Breast epithelium (tissue), 4 donors: Measurements from ENCODE around the gene ERG28. TPM values are rescaled to one million over a fixed set of nuclear protein-coding genes. Genes with fewer than 3 reads are reported as not detected.

Experiments
- DNase-seq, 2 donors: peaks; one replicate each; pipeline ENCODE4 v3.0.0-alpha.2; 2019; ENCODE audit warnings: low spot score in 2 of 2
- H3K27ac ChIP-seq, 2 donors: fragments of 200-600 bp; sonication (generic) in 1 of 2; one replicate each; pipeline ENCODE4 v1.5.1; 2016 to 2019; ENCODE audit warnings: mild to moderate bottlenecking in 1 of 2
- H3K27me3 ChIP-seq, 2 donors: fragments of 200-600 bp; sonication (generic) in 1 of 2; one replicate each; pipeline versions ENCODE4 v1.5.1 to v1.6.0; 2017 to 2019; ENCODE audit warnings: control low read depth in 1 of 2, mild to moderate bottlenecking in 1 of 2
- H3K36me3 ChIP-seq: fragments of 200-600 bp; one replicate; pipeline ENCODE4 v1.5.1; 2019
- H3K4me1 ChIP-seq, 2 donors: fragments of 200-600 bp; sonication (generic); one replicate each; pipeline ENCODE4 v1.5.1; 2016 to 2019; ENCODE audit warnings: control low read depth in 1 of 2
- H3K4me3 ChIP-seq, 3 donors: fragments of 200-600 bp; sonication (generic); 1 replicate in 2 of 3; 2 replicates in 1 of 3; pipeline ENCODE4 v1.5.1; 2016 to 2019; ENCODE audit warnings: mild to moderate bottlenecking in 3 of 3, moderate library complexity in 2 of 3
- H3K9me3 ChIP-seq, 2 donors: fragments of 200-600 bp; sonication (generic) in 1 of 2; one replicate each; pipeline ENCODE4 v1.5.1; 2016 to 2019; ENCODE audit warnings: control low read depth in 1 of 2
- CTCF ChIP-seq, 3 donors: fragments of 450-650 bp; IDR thresholded peaks; one replicate each; pipeline ENCODE4 v1.5.1; 2016 to 2017; ENCODE audit warnings: antibody characterized with exemption in 3 of 3, mild to moderate bottlenecking in 3 of 3, moderate library complexity in 3 of 3
- POLR2A ChIP-seq: fragments of 450-650 bp; IDR thresholded peaks from one replicate; pipeline ENCODE4 v1.6.1; 2016; ENCODE audit warnings: antibody characterized with exemption, mild to moderate bottlenecking, moderate library complexity
- POLR2AphosphoS5 ChIP-seq, 3 donors: sonication (generic); formaldehyde crosslinking; IDR thresholded peaks; one replicate each; pipeline ENCODE4 v1.6.1; 2017; ENCODE audit warnings: antibody characterized with exemption in 3 of 3
- intact Hi-C: fragments of 100-400 bp; cut with DNase I; formaldehyde crosslinking; loops from one replicate; pipeline ENCODE4 v1.15.1; 2023; ENCODE audit warnings: low total_unique reads
- total RNA-seq, 3 donors: library from RNA; depleted of rRNA; stranded (reverse); fragments of >200 nt; gene quantifications; one replicate each; pipeline ENCODE4 v1.1.0, GENCODE V29; 2016

ERG28 gene
- total RNA-seq, 3 donors from 2014 or later = 4.5 to 9.7 (median 5.9) TPM

DNA sequence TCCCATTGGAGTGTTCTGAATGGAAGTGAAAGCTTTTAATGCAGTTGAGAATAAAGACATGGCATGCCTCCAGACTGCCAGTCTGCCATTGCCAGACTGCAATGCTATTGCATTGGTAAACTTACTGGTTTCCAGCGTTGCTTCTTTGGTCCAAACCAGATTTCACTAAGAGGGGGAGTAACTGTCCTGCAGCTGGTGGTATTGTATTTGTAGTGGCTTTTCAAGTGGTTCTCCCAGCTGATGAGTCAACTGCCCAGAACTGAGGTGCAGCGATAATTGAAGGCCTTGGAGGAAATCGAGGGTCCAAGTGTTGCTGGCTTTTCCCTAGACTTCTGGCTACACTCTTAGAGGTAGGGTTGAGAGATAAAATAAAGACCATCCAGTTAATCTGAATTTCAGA, 31.9 kb downstream of the ERG28 start:
- no peaks in the 10 kb centered on the region for H3K9me3 ChIP-seq
- no peaks in the 10 kb centered on the region for H3K36me3 ChIP-seq
- no peak overlapping the region for H3K27ac ChIP-seq
- intact Hi-C loops = no loop called here
- DNase-seq = no peak
- no peak overlapping the region for H3K4me3 ChIP-seq
- H3K27me3 ChIP-seq = no peaks in the 10 kb centered on the region
- no peak for TF ChIP-seq POLR2AphosphoS5 (IDR thresholded peaks at IDR 0.05)
- TF ChIP-seq CTCF (IDR thresholded peaks at IDR 0.05) = no peak
- no peak for TF ChIP-seq POLR2A
- no peaks in the 10 kb centered on the region for H3K4me1 ChIP-seq

- Histone ChIP-seq H3K4me1 (no peaks in the 10 kb centered on the region), H3K27ac (no peak overlapping the region), H3K27me3 (no peaks in the 10 kb centered on the region), H3K36me3 (no peaks in the 10 kb centered on the region), H3K9me3 (no peaks in the 10 kb centered on the region), H3K4me3 (no peak overlapping the region)
- no peak for TF ChIP-seq POLR2A
- no peak for TF ChIP-seq POLR2AphosphoS5 (IDR thresholded peaks at IDR 0.05)
- TF ChIP-seq CTCF (IDR thresholded peaks at IDR 0.05) = no peak
- DNase-seq = no peak
- intact Hi-C loops = no loop called here
Measured at GRCh38 chr14:75627406-75627805, 33.3 kb downstream of the ERG28 start.

GRCh38 chr14:75626863-75627262, 33.8 kb downstream of the ERG28 start:
- H3K9me3 ChIP-seq = no peaks in the 10 kb centered on the region
- H3K4me3 ChIP-seq = no peak overlapping the region
- TF ChIP-seq POLR2A = no peak
- no peak for TF ChIP-seq CTCF (IDR thresholded peaks at IDR 0.05)
- no peak for TF ChIP-seq POLR2AphosphoS5 (IDR thresholded peaks at IDR 0.05)
- H3K36me3 ChIP-seq = no peaks in the 10 kb centered on the region
- H3K27ac ChIP-seq = no peak overlapping the region
- H3K4me1 ChIP-seq = no peaks in the 10 kb centered on the region
- DNase-seq = no peak
- H3K27me3 ChIP-seq = no peaks in the 10 kb centered on the region
- intact Hi-C loops = no loop called here

- no peak overlapping the region for H3K27ac ChIP-seq
- no peak for TF ChIP-seq POLR2A
- no peak for TF ChIP-seq CTCF (IDR thresholded peaks at IDR 0.05)
- no peaks in the 10 kb centered on the region for H3K36me3 ChIP-seq
- no peak for DNase-seq
- no peaks in the 10 kb centered on the region for H3K27me3 ChIP-seq
- intact Hi-C loops = no loop called here
- H3K9me3 ChIP-seq = no peaks in the 10 kb centered on the region
- no peaks in the 10 kb centered on the region for H3K4me1 ChIP-seq
- H3K4me3 ChIP-seq = no peak overlapping the region
Measured at GRCh38 chr14:75626396-75626795, 34.3 kb downstream of the ERG28 start.

DNA sequence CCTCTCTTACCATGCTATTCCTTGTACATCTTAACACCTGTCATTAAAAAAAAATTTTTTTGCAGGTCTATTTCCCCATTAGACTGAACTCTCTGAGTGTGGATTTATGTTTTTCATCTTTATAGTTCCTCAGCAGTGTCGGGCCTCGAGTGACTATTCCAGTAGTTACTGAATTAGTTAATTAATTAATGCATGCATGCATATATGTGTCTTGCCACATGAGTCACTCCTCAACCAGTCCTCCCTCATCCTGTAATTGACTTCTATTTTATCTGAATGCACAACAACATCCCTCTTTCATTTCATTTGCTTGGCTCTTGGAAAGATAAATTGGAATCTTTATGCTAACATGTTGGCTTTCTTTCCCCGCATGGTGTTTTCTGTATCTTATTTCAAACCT, 35.6 kb downstream of the ERG28 start:
- no peaks in the 10 kb centered on the region for H3K4me1 ChIP-seq
- H3K36me3 ChIP-seq = no peaks in the 10 kb centered on the region
- no peaks in the 10 kb centered on the region for H3K9me3 ChIP-seq
- H3K27ac ChIP-seq = no peak overlapping the region
- intact Hi-C loops = no loop called here
- no peaks in the 10 kb centered on the region for H3K27me3 ChIP-seq
- no peak overlapping the region for H3K4me3 ChIP-seq
- no peak for DNase-seq
- no peak for TF ChIP-seq CTCF (IDR thresholded peaks at IDR 0.05)
- no peak for TF ChIP-seq POLR2A
- TF ChIP-seq POLR2AphosphoS5 (IDR thresholded peaks at IDR 0.05) = no peak
